Left lobe of liver (tissue), 2 donors: ENCODE measurements around the gene HMHB1. TPM values are rescaled to one million over a fixed set of nuclear protein-coding genes. Genes with fewer than 3 reads are reported as not detected.

Experiments used
- ATAC-seq: fragments of 200-7000 bp; cut with Tn5 transposase; one replicate; pipeline ENCODE4 v1.9.1; 2020; ENCODE audit warnings: mild to moderate bottlenecking, moderate library complexity
- DNase-seq: peaks from one replicate; pipeline ENCODE4 v3.0.0-alpha.2; 2020; ENCODE audit warnings: low spot score
- total RNA-seq: library from RNA; stranded (reverse); gene quantifications from one replicate; pipeline ENCODE4 v1.2.1, GENCODE V29; 2021
- donor health status: DM: no; HTN: no; CAD: no; lungs with moderate emphysema.
- donor health status: DM: no; HTN: yes; CAD: no.

The HMHB1 gene
- total RNA-seq, 1 donor from 2014 or later = not detected

DNA sequence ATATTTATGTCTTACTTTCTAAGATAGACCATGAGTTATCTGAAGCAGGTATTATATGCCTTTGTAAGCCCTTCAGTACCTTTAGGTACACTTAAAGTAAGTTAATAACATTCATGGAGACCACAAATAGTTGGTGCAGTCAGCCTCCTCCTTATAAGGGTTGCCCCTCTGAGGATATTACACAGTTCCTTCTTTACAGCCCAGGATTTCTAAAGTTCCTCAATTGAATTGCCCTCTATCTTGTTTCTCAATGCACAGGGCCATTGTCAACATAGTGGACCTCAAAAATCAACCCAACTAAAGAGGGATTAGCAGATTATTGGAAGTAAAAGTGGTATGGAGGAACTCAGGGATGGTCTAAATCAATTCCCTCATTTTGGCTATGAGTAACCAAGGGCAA is 50.3 kb downstream of the HMHB1 start:
- ATAC-seq (no peak), DNase-seq (no peak)

- ATAC-seq (no peak), DNase-seq (no peak)
These were observed 53.6 kb downstream of the HMHB1 start for GRCh38 chr5:143865426-143866025.
